Thoracic aorta (tissue), 2 donors: ENCODE results near the gene TRHDE. TPM values are rescaled to one million over a fixed set of nuclear protein-coding genes. Genes with fewer than 3 reads are reported as not detected.

Source experiments
- ATAC-seq: fragments of 150-250 bp; one replicate; pipeline ENCODE4 v1.8.0; 2017; ENCODE audit warnings: low read depth; ENCODE audit not compliant: insufficient number of reproducible peaks, low FRiP score
- DNase-seq: peaks from one replicate; pipeline ENCODE4 v3.0.0-alpha.2; 2020; ENCODE audit warnings: low spot score
- H3K27ac ChIP-seq, 2 donors: fragments of 200-600 bp; sonication (generic); 1 replicate in 1 of 2; 2 replicates in 1 of 2; pipeline ENCODE4 v1.5.1; 2016; ENCODE audit warnings: mild to moderate bottlenecking in 2 of 2, moderate library complexity in 2 of 2
- H3K27me3 ChIP-seq: fragments of 200-600 bp; sonication (generic); replicated peaks from 2 replicates; pipeline ENCODE4 v1.6.0; 2016; ENCODE audit warnings: mild to moderate bottlenecking; ENCODE audit not compliant: insufficient read depth
- H3K36me3 ChIP-seq: fragments of 200-600 bp; sonication (generic); one replicate; pipeline ENCODE4 v1.5.1; 2016
- H3K4me1 ChIP-seq, 2 donors: fragments of 200-600 bp; sonication (generic); 1 replicate in 1 of 2; 2 replicates in 1 of 2; pipeline versions ENCODE4 v1.5.1 to v1.6.0; 2016; ENCODE audit warnings: low read depth in 2 of 2, mild to moderate bottlenecking in 1 of 2; ENCODE audit not compliant: control insufficient read depth in 1 of 2
- H3K4me3 ChIP-seq: fragments of 200-600 bp; sonication (generic); 2 replicates; pipeline ENCODE4 v1.5.1; 2016; ENCODE audit warnings: mild to moderate bottlenecking
- H3K9me3 ChIP-seq: fragments of 200-600 bp; sonication (generic); 2 replicates; pipeline ENCODE4 v1.5.1; 2016
- total RNA-seq, 2 donors: library from RNA; depleted of rRNA; stranded (reverse); fragments of >200 nt; gene quantifications; one replicate each; pipeline versions ENCODE4 v1.1.0 to v1.2.3, GENCODE V29; 2016
- TF ChIP-seq, protein P1 (sequence below): fragments of 200-600 bp; sonication (generic); IDR thresholded peaks from one replicate; pipeline ENCODE4 v1.5.1; 2019; ENCODE audit warnings: antibody characterized with exemption

Gene TRHDE
- total RNA-seq, 2 donors from 2014 or later = 3.5 to 3.7 TPM

DNA sequence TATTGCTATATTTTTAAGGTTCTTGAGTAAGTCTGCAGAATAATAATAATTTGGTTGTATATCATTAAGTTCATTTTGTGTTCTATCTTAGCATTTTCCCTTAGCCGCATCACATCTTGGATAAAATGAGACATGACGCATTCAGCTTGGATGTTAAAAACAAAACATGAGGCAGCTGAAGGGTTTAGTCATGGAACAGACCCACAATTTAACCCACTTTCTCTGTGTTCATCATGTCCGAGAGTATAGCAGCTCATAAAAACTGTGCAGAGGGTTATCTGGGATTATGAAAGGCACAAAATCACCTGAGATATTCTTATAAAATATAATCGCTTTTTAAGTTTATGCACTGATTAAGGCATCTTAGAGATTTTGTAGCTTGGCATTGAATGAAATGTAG lies 219.3 kb downstream of the TRHDE start:
- DNase-seq (no peak), ATAC-seq (no peak)
- TF ChIP-seq, protein P1, sequence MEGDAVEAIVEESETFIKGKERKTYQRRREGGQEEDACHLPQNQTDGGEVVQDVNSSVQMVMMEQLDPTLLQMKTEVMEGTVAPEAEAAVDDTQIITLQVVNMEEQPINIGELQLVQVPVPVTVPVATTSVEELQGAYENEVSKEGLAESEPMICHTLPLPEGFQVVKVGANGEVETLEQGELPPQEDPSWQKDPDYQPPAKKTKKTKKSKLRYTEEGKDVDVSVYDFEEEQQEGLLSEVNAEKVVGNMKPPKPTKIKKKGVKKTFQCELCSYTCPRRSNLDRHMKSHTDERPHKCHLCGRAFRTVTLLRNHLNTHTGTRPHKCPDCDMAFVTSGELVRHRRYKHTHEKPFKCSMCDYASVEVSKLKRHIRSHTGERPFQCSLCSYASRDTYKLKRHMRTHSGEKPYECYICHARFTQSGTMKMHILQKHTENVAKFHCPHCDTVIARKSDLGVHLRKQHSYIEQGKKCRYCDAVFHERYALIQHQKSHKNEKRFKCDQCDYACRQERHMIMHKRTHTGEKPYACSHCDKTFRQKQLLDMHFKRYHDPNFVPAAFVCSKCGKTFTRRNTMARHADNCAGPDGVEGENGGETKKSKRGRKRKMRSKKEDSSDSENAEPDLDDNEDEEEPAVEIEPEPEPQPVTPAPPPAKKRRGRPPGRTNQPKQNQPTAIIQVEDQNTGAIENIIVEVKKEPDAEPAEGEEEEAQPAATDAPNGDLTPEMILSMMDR = no peak
- Histone ChIP-seq H3K4me1 (no peaks in the 10 kb centered on the region), H3K9me3 (no peaks in the 10 kb centered on the region), H3K36me3 (no peaks in the 10 kb centered on the region), H3K27ac (no peak overlapping the region), H3K27me3 (no peaks in the 10 kb centered on the region), H3K4me3 (no peak overlapping the region)

DNA sequence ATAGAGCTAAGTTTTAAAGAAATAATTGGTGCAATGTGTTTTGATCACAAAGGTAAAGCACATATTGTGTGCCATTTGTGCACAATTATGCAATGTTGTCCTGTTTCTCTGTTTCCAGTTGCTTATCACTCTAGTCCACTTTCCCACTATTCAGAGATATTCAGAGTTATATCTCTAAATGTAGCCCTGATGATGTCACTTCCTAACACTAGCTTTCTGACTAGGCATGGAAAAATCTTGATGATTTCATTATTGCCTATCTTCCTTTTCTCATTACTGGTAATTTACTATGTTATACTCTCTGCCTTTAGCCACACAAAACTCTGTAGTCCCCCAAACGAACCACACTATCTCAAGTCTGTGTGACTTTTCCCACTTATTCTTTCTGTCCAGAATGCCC lies 221.2 kb downstream of the TRHDE start:
- Histone ChIP-seq H3K27ac (no peak overlapping the region), H3K27me3 (no peaks in the 10 kb centered on the region), H3K36me3 (no peaks in the 10 kb centered on the region), H3K4me1 (no peaks in the 10 kb centered on the region), H3K4me3 (no peak overlapping the region), H3K9me3 (no peaks in the 10 kb centered on the region)
- DNase-seq = no peak
- TF ChIP-seq, protein P1 = no peak
- no peak for ATAC-seq

DNA sequence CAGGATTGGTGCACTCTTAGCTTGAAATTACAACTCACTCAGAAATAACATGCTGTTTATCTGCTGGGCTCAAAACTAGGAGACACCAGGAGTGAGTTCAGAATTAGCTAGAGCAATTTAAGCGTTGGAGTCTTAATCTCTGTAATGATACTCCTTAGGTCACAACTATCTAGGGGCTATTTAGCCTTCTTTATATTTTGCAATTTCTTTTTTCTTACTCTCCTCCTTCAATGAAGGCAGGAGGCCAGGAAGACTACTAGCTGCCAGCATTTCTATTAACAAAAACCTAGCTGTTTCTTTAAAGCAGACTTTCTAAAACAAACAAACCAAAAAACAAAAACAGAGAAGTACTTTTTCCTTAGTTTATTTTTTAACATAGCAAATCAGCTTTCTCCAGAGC lies 226.2 kb downstream of the TRHDE start:
- no peak for ATAC-seq
- Histone ChIP-seq H3K4me1 (no peaks in the 10 kb centered on the region), H3K27ac (no peak overlapping the region), H3K9me3 (no peaks in the 10 kb centered on the region), H3K27me3 (no peaks in the 10 kb centered on the region), H3K4me3 (no peak overlapping the region), H3K36me3 (no peaks in the 10 kb centered on the region)
- TF ChIP-seq, protein P1 = no peak
- DNase-seq = no peak

DNA sequence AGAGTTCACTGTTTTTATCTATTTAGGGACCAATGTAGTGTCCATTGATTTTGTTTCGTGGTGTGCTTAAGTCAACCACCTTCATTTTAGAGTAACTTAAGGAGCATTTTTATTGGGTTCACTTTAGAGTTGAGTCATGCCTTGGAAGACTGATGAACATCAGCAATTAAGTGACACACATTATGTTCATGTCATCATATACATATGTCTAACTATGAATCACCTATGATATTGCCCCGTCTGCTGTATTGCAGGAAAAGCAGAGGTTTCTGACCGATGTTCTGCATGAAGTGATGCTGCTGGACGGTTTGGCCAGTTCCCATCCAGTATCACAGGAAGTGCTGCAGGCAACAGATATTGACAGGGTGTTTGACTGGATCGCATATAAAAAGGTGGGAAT lies 227.1 kb downstream of the TRHDE start:
- H3K27ac ChIP-seq = no peak overlapping the region
- H3K4me1 ChIP-seq = no peaks in the 10 kb centered on the region
- DNase-seq (no peak), ATAC-seq (no peak)
- no peaks in the 10 kb centered on the region for H3K27me3 ChIP-seq
- no peaks in the 10 kb centered on the region for H3K9me3 ChIP-seq
- no peaks in the 10 kb centered on the region for H3K36me3 ChIP-seq
- no peak overlapping the region for H3K4me3 ChIP-seq
- TF ChIP-seq, protein P1 = no peak

DNA sequence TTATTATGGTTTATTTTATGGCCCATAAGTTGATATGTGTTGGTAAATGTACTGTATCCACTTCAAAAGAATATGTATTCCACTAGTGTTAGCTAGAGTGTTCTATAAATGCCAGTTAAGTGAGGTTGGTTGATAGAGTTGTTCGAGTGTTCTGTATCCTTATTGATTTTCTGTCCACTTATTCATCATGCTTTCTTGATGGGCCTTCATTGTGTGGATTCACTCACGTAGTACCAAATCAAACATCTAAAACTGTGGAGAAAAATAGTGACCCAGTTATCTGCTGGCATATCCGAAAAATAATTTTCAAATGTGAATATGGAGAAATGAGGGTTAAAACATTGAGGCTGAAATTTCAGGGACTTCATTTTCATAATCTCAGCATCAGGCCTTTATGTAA lies 230.4 kb downstream of the TRHDE start:
- no peak overlapping the region for H3K27ac ChIP-seq
- TF ChIP-seq, protein P1 = no peak
- no peaks in the 10 kb centered on the region for H3K4me1 ChIP-seq
- H3K9me3 ChIP-seq = no peaks in the 10 kb centered on the region
- H3K36me3 ChIP-seq = no peaks in the 10 kb centered on the region
- ATAC-seq (no peak), DNase-seq (no peak)
- no peaks in the 10 kb centered on the region for H3K27me3 ChIP-seq
- H3K4me3 ChIP-seq = no peak overlapping the region
